ENCODE data around the gene HDDC2.

- TF ChIP-seq CTCF (IDR thresholded peaks at IDR 0.05) (no peak), POLR2A (IDR thresholded peaks at IDR 0.05) (no peak)
These were observed 11.2 kb upstream of the HDDC2 start for GRCh38 chr6:125312950-125313349.

Measured in body of pancreas (tissue), 4 donors.